UCSD-AML1 (cell line): ENCODE measurements around the gene PPL.
"Not testable (repeated sequence)": the region's sequence is repeated elsewhere in the genome, so short reads cannot be mapped to it uniquely, and the experiment has no call there.

Experiments
- DNase-seq: peaks from one replicate; lab custom pipeline; 2025; ENCODE audit not compliant: unreplicated experiment; lab: John Stamatoyannopoulos, UW

The PPL gene

GRCh38 chr16:4935241-4935855, 1.6 kb downstream of the PPL start:
- no peak for DNase-seq

- no peak for DNase-seq
Observed at GRCh38 chr16:4934591-4934990, 2.4 kb downstream of the PPL start.

DNA sequence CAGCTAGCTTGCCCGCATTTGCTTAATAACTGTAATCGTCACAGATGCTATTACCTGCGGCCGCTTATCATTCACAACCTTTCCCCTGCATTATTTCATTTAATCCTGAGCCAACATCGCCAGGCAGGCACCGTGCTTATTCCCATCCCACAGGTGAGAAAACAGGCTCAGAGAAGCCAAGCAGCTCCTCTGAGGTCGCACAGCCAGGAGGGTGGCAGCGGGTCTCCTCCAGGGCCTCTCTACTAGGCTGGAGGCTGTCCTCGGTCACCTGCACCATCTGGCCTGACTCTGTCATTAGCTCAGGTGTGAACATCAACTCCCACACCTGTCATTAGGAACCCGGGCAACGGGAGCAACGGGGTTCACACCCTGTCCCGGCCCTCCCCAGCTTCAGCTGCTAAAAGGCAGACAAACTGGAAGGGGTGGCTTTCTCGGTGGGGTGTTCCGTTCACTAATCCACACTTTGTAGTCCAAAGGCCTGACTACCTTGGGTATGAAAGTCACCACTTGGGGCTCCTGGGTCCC, 3.0 kb downstream of the PPL start:
- DNase-seq: no peak

DNA sequence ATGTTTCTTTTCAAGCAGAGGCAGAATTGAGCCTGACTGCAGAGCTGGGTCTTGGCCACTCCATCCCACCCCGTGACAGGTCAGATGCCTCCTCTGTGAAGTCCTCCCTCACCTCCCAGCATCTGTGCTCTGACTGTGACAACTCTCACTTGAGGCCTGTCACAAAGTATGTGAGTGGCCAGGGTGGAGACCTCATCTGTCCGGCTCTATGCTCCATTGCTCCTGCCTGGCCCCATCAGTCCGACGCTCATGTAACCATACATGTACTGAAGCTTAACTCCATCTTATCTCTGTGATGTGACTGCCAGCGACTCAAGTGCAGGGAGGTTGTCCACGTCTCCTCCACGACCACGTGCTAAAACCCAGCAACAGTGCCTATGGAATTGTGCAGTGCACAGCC, 3.5 kb downstream of the PPL start:
- no peak for DNase-seq

DNA sequence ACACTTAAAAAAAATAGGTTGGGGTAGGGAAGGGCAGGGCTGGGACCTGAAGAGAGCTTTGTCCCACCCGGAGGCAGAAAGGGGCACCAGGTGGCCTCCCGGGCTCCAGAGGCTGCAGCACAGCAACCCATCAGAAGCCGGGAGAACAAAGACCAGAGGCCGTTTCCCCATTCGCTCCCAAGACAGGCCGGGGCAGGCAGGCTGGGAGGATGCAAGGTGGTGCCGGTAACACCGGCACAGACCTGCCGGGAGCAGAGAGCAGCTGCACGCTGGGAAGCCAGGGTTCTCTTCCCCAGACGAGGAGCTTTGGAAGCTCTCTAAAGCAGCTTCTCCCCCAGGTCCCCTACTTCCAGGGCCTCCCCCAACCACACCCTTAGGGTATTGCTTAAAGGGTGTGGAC, 5.6 kb downstream of the PPL start:
- DNase-seq: no peak

- DNase-seq: not testable (repeated sequence)
Observed at GRCh38 chr16:4929619-4930018, 7.3 kb downstream of the PPL start.

DNA sequence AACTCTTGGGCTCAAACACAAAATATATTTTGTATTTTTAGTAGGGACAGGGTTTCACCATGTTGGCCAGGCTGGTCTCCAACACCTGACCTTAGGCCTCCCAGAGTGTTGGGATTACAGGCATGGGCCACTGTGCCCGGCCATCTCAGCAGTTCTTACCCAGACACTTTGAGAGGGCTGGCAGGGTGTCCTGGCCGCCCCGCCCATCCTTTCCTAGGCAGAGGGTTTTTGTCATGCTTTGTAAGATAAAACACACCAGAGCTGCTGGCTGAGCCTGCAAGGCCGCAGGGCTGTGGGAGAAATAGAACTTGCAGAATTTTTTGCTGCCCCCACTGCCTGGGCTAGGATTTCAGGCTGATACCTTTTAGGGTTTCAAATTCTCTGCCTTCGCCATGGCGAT, 8.7 kb downstream of the PPL start:
- DNase-seq: no peak

- DNase-seq: no peak
Observed at GRCh38 chr16:4927661-4928060, 9.3 kb downstream of the PPL start.

GRCh38 chr16:4926928-4927327, 10.0 kb downstream of the PPL start:
- DNase-seq: no peak

- no peak for DNase-seq
Observed at GRCh38 chr16:4925791-4926190, 11.2 kb downstream of the PPL start.

- DNase-seq: no peak
Observed at GRCh38 chr16:4925293-4925607, 11.7 kb downstream of the PPL start.

GRCh38 chr16:4924593-4925292, 12.2 kb downstream of the PPL start:
- no peak for DNase-seq

GRCh38 chr16:4923853-4924252, 13.1 kb downstream of the PPL start:
- no peak for DNase-seq

DNA sequence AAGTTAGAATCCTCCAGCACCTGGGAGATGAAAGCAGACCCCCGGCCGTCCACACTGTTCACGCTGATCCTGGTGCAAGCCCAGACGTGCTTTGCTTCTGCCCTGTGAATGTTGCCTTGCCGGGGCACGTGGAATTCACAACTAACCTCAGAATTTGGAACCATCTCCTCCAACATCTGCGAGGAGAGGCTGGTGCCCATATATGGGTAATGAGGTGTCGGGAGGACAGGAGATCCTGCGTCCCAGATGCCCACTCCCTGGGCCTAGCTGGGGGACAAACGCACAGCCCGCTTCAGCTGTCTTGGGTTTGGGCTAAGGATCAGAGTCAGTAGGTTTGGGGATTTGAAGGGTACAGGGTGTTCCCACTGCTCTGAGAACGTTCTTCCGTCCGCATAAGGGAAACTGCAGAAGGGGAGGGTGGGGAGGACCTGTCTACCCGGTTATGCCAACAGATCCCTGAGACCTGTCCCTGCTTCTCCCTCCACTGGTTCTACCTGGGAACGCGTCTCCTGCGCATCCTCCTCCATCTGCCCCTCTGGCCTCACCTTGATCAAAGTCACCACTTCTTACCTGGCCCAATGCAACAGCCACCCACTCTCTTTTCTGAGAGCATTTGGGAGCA, 14.1 kb downstream of the PPL start:
- no peak for DNase-seq

DNA sequence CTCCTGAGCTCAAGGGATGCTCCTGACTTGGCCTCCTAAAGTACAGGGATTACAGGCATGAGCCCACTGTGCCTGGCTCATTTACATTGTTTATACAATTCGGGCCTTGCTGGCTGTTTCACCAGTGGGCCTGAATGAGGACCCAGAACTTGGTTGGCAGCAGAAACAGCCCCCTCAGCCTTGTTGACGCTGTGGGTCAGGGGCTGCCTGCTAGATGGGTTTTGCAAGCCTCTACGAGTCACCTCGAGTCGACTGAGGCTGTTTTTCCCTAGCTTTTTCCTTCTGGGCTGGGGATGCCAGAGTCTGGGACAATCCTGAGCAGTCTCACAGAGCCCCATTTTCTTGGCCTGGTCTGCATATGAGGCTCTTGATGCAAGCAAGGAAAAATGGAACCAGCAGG, 16.1 kb downstream of the PPL start:
- no peak for DNase-seq

DNA sequence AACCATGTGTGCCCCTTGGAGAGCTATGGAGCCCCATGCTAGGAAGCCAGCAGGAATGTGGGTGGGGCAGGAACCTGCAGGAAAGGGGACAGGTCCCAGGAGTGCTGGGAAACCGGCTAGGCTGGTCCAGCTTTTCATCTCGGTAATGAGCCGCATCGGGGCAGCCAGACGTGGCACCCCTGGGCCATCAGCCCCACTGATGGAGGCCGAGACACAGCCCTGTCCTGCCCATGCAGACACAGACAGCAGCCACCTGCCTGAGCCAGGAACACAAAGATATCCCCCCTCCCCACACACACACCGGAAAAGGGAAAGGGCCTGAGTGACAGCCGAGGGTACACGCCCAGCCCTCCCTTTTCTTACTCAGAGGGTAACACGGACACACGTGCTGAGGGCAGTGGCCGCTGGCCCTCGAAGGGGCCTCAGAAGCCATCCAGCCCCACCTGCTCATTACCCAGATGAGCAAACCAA, 18.1 kb downstream of the PPL start:
- DNase-seq: no peak

- no peak for DNase-seq
Observed at GRCh38 chr16:4917117-4917516, 19.8 kb downstream of the PPL start.

- no peak for DNase-seq
Observed at GRCh38 chr16:4915226-4915761, 21.7 kb downstream of the PPL start.

- no peak for DNase-seq
Observed at GRCh38 chr16:4914528-4915225, 22.3 kb downstream of the PPL start.

- DNase-seq: no peak
Observed at GRCh38 chr16:4913774-4914525, 23.0 kb downstream of the PPL start.
